Measurements from ENCODE around the gene EXOC6B. TPM values are rescaled to one million over a fixed set of nuclear protein-coding genes. Genes with fewer than 3 reads are reported as not detected.

EXOC6B gene
- total RNA-seq, 1 donor from 2014 or later = 46.1 TPM

DNA sequence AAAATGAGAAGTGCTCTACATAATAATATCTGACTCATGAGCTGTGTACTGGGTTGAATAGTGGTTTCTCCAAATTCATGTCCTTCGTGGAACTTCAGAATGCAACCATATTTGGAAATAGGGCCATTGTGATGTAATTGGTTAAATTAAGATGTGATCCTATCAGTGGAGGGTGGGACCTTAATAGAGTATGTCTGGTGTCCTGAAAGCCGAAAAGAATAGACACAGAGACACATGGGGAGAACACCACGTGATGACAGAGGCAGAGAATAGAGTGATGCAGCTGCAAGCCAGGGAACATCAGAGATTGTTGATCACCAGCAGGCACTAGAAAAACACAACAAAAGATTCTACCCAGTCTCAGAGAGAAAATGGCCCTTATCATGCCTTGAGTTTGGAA lies 310.1 kb downstream of the EXOC6B start:
- peaks cover 3% of the 10 kb centered on the region for H3K36me3 Mint-ChIP-seq
- TF ChIP-seq, protein P1, sequence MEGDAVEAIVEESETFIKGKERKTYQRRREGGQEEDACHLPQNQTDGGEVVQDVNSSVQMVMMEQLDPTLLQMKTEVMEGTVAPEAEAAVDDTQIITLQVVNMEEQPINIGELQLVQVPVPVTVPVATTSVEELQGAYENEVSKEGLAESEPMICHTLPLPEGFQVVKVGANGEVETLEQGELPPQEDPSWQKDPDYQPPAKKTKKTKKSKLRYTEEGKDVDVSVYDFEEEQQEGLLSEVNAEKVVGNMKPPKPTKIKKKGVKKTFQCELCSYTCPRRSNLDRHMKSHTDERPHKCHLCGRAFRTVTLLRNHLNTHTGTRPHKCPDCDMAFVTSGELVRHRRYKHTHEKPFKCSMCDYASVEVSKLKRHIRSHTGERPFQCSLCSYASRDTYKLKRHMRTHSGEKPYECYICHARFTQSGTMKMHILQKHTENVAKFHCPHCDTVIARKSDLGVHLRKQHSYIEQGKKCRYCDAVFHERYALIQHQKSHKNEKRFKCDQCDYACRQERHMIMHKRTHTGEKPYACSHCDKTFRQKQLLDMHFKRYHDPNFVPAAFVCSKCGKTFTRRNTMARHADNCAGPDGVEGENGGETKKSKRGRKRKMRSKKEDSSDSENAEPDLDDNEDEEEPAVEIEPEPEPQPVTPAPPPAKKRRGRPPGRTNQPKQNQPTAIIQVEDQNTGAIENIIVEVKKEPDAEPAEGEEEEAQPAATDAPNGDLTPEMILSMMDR (conservative IDR thresholded peaks at IDR 0.05) = no peak
- DNase-seq (ENCODE audit: extremely low spot score, unreplicated experiment) = no peak
- peaks cover 21% of the 10 kb centered on the region for H3K4me1 Mint-ChIP-seq (ENCODE audit: unreplicated experiment)
- H3K4me3 Mint-ChIP-seq = no peak overlapping the region
- no peaks in the 10 kb centered on the region for H3K9me3 Mint-ChIP-seq
- H3K27ac Mint-ChIP-seq = no peak overlapping the region
- H3K27me3 Mint-ChIP-seq = no peaks in the 10 kb centered on the region

DNA sequence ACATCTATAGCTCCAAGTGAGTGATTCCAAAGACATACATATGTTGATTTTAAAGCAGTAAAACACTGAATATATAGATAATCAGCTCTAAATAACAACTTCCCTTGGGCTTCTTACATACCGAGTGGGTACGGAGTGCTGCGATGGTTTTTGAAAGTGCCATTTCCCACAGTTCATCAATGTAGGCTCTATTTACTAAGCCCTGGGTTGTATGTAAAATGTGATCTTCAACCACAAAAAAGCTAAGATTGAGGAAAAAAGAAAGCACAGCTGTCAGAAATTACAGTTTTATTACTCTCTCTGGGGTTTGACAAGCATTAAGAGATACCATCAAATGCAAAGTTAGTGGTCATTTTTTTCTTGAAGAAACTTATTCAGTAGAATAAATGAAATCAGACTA lies 312.8 kb downstream of the EXOC6B start:
- no peak overlapping the region for H3K27ac Mint-ChIP-seq
- TF ChIP-seq, protein P1 (conservative IDR thresholded peaks at IDR 0.05) = no peak
- H3K4me3 Mint-ChIP-seq = no peak overlapping the region
- H3K9me3 Mint-ChIP-seq = no peaks in the 10 kb centered on the region
- H3K36me3 Mint-ChIP-seq = peaks cover 3% of the 10 kb centered on the region
- peaks cover 7% of the 10 kb centered on the region for H3K4me1 Mint-ChIP-seq (ENCODE audit: unreplicated experiment)
- H3K27me3 Mint-ChIP-seq = no peaks in the 10 kb centered on the region
- DNase-seq (ENCODE audit: extremely low spot score, unreplicated experiment) = no peak

DNA sequence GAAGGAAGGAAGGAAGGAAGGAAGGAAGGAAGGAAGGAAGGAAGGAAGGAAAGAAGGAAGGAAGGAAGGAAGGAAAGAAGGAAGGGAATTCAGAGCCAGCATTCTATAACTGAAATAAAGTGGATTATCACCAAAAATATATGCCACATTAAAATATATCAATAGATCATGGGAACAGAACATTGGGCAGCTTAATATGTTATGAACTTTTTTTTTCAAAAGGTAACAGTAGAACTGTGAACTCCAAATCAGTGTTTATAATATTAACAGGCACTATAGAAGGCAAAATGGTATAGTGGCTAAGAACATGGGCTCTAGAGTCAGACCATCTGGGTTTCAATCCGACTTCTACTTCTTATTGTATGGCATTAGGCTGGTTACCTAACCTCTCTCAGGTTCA lies 313.5 kb downstream of the EXOC6B start:
- peaks cover 3% of the 10 kb centered on the region for H3K36me3 Mint-ChIP-seq
- H3K9me3 Mint-ChIP-seq = no peaks in the 10 kb centered on the region
- H3K4me3 Mint-ChIP-seq = no peak overlapping the region
- no peak for DNase-seq (ENCODE audit: extremely low spot score, unreplicated experiment)
- peaks cover 4% of the 10 kb centered on the region for H3K4me1 Mint-ChIP-seq (ENCODE audit: unreplicated experiment)
- TF ChIP-seq, protein P1 (conservative IDR thresholded peaks at IDR 0.05) = no peak
- H3K27ac Mint-ChIP-seq = no peak overlapping the region
- H3K27me3 Mint-ChIP-seq = no peaks in the 10 kb centered on the region

DNA sequence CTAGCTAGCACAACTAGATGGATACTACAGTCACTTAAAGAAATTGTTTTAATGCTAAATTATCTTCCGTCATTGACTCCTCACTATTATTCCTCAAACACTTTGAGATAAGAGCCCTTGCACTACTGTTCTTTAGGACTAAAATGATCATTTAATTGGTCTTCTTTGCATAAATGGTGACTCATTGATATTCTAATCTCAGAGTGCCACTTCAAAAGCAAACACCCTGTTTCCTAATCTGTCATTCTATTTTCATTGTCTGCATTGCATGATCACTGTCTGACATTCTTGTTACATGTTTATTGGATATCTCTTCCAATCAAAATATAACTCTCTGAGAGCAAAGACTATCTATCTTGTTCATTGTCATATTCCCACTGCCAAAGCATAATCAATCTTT lies 313.9 kb downstream of the EXOC6B start:
- TF ChIP-seq, protein P1 (conservative IDR thresholded peaks at IDR 0.05) = no peak
- DNase-seq (ENCODE audit: extremely low spot score, unreplicated experiment) = no peak
- Mint-ChIP-seq H3K9me3 (no peaks in the 10 kb centered on the region), H3K27ac (no peak overlapping the region), H3K4me3 (no peak overlapping the region), H3K27me3 (no peaks in the 10 kb centered on the region), H3K36me3 (peaks cover 3% of the 10 kb centered on the region), H3K4me1 (ENCODE audit: unreplicated experiment) (peaks cover 4% of the 10 kb centered on the region)

DNA sequence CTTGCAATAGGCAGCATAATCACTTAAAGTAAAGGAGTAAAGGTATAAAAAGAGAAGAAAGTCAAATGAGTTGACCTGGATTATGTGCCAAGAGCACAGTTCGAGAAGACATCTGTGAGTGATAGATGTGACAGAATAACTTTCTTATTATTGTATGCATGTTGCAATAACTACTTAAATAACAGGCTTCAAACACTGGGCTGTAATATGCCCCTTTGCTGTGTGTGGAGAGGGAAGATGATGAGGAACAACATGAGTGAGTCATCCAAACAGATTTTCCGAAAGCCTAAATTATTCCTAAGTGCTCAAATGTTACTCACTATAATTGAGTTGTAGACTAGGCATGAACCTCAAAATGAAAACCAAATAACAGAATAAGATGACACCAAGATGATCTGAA lies 328.1 kb downstream of the EXOC6B start:
- TF ChIP-seq, protein P1 (conservative IDR thresholded peaks at IDR 0.05) = no peak
- Mint-ChIP-seq H3K9me3 (no peaks in the 10 kb centered on the region), H3K4me3 (no peak overlapping the region), H3K27me3 (no peaks in the 10 kb centered on the region), H3K27ac (no peak overlapping the region), H3K4me1 (ENCODE audit: unreplicated experiment) (no peaks in the 10 kb centered on the region), H3K36me3 (peaks cover 32% of the 10 kb centered on the region)
- DNase-seq (ENCODE audit: extremely low spot score, unreplicated experiment) = no peak

DNA sequence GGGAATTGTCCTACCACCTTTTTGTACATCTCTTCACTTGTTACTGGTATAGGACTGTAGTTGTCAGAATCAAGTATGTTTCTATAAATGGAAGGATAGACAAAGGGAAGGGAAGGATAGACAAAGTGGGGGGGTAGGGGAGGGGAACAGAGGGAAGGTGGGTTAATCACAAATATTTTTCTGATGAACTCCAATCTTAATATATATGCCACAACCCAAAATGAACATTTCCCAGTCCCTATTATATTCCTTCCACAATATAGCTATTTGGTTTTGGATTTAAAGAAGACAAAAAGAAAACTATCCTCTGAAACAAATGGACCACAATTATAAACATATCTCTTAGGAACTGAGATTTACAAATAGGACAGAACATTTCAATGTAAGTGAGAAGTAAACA lies 329.4 kb downstream of the EXOC6B start:
- Mint-ChIP-seq H3K27ac (no peak overlapping the region), H3K9me3 (no peaks in the 10 kb centered on the region), H3K36me3 (peaks cover 33% of the 10 kb centered on the region), H3K4me1 (ENCODE audit: unreplicated experiment) (no peaks in the 10 kb centered on the region), H3K4me3 (no peak overlapping the region), H3K27me3 (no peaks in the 10 kb centered on the region)
- DNase-seq (ENCODE audit: extremely low spot score, unreplicated experiment) = no peak
- TF ChIP-seq, protein P1 (conservative IDR thresholded peaks at IDR 0.05) = no peak
